DMS153 treated with DMSO at 0.1 percent for 48 hours (cell line): Measurements from ENCODE around the gene C1orf174.

Source experiments
- DNase-seq: peaks from one replicate; lab custom pipeline; 2025; ENCODE audit not compliant: unreplicated experiment; lab: John Stamatoyannopoulos, UW

Gene C1orf174

GRCh38 chr1:3910857-3911845 lies 11.1 kb upstream of the C1orf174 start:
- peak; percentile 77 for DNase-seq

- DNase-seq, result no peak
These were observed 10.1 kb upstream of the C1orf174 start for GRCh38 chr1:3910049-3910731.

GRCh38 chr1:3909615-3910014 lies 9.5 kb upstream of the C1orf174 start:
- no peak for DNase-seq

GRCh38 chr1:3908886-3909517 lies 8.9 kb upstream of the C1orf174 start:
- no peak for DNase-seq

GRCh38 chr1:3907621-3908165 lies 7.6 kb upstream of the C1orf174 start:
- no peak for DNase-seq

GRCh38 chr1:3907031-3907534 lies 7.0 kb upstream of the C1orf174 start:
- DNase-seq, result no peak

- no peak for DNase-seq
These were observed 6.6 kb upstream of the C1orf174 start for GRCh38 chr1:3906672-3907020.

- no peak for DNase-seq
These were observed 6.0 kb upstream of the C1orf174 start for GRCh38 chr1:3905953-3906671.

- DNase-seq, result no peak
These were observed 5.3 kb upstream of the C1orf174 start for GRCh38 chr1:3905266-3905952.

- no peak for DNase-seq
These were observed 4.7 kb upstream of the C1orf174 start for GRCh38 chr1:3904843-3905185.

GRCh38 chr1:3904006-3904842 lies 4.2 kb upstream of the C1orf174 start:
- DNase-seq, result no peak

- DNase-seq, result peak; percentile 32
These were observed 3.3 kb upstream of the C1orf174 start for GRCh38 chr1:3903141-3904005.

GRCh38 chr1:3902571-3903091 lies 2.6 kb upstream of the C1orf174 start:
- no peak for DNase-seq

GRCh38 chr1:3902111-3902511 lies 2.0 kb upstream of the C1orf174 start:
- no peak for DNase-seq

- peak; percentile 91 for DNase-seq
These were observed 977 bp upstream of the C1orf174 start for GRCh38 chr1:3900969-3901529.

GRCh38 chr1:3899754-3900149 lies 320 bp downstream of the C1orf174 start:
- no peak for DNase-seq

- DNase-seq, result no peak
These were observed 898 bp downstream of the C1orf174 start for GRCh38 chr1:3898994-3899753.
